Non-pigmented ciliary epithelial cell (primary cell): ENCODE data around the gene LRRC25.
"Not testable (repeated sequence)": the region's sequence is repeated elsewhere in the genome, so short reads cannot be mapped to it uniquely, and the experiment has no call there.

Experiments used
- DNase-seq: peaks from one replicate; pipeline ENCODE4 v3.0.0-alpha.2; 2010; ENCODE audit warnings: low read depth

LRRC25 gene

DNA sequence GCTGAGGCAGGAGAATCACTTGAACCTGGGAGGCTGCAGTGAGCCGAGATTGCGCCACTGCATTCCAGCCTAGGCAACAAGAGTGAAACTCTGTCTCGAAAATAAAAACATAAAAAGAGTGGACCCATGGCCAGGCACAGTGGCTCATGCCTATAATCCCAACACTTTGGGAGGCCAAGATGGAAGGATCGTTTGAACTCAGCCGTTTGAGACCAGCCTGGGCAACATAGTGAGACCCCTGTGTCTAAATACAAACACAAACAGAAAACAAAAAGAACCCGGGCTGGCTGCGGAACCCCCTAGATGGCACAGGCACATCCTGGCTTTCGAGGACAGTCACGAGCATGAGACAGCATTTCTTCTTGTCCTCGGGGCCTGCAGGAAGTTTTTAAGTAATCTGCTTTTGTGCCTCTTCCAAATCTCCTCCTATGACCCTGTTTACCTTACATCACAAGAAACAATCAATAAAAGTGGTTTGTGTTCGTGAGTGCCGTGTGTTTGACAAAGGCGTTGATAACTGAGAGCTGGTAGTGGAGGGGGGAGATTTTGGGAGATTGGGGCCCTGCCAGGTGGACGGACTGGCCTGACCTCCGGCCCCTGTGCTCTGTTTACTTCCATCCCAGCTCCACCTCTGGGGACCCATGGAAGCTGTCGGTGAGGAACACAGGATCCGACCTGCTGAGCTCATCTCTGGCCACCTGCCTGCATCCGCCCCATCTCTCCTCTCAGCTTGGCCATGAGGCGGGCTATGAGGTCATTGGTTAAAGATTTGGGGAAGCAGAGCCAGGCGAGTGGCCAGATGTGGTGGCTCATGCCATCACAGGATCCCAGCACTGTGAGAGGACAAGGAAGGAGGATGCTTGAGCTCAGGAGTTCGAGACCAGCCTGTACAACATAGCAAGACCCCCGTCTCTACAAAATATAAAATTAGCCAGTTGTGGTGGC lies 17.3 kb downstream of the LRRC25 start:
- no peak for DNase-seq

DNA sequence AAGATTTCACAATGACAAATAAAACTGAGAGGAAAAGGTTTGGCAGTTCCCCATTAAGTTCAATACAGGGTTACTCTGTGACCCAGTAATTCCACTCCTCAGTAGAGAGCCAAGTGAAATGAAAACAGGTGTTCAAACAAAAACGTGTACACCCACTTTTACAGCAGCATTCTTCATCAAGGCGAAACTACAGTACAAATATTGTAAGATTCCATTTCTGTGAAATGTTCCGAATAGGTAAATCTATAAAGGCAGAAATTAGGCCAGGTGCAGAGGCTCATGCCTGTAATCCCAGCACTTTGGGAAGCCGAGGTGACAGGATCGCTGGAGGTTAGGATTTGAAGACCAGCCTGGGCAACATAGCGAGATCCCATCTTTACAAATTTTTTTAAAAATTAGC lies 20.4 kb downstream of the LRRC25 start:
- DNase-seq: no peak

DNA sequence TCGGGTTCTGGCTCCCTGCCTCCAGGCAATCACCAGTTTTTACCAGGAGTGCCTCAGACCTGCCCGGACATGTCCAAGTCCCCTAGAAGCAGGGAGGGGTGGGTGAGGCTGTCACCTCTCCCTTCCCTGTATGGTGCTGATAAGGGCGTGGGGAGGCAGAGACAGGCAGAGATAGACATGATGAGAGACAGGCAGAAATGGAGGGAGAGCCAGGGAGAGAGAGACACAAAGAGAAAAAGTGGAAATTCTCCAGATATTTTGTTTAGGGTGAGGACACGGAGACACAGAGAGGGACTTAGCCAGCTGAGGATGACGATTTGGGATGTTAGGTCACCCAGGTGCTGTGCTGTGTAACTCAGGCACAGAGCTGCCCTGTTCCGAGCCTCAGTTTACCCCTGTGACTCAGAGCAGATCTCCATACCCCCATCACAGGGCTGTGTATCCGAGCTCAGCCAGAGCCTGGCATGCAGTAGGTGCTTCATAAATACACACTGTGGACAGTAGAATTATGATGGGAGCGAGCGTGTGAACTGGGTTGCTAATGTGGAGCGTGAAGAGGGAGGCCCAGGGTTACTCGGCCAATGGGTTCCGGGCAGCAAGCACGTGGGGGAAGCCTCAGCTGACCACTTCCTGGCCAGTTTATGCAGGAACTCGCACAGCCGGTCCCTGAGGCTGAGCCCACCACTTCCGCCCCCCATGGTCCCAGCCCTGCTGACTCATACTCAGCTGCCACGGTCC lies 23.4 kb downstream of the LRRC25 start:
- peak; percentile 96 for DNase-seq

DNA sequence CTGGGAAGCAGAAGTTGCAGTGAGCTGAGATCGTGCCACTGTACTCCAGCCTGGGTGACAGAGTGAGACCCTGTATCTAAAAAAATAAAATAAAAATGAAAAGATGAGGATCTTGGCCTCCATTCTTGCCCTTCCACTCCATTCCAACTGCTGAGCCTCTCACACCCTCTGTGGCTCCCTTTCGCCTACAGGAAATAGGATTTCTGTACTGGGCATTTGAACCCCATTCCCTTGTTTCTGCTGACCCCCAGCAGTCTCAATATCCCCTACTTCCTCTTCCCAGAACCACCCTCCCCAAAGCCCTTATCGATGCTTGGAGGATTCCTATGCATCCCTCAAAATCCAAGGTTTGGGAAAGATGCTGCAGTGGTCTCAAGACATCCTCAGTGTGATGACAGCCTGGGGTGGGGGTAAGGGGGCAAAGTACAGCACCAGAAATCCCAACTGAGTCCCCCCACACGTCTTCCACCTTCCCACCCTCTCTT lies 24.0 kb downstream of the LRRC25 start:
- no peak for DNase-seq

- DNase-seq: no peak
Observed at GRCh38 chr19:18368504-18369222, 28.8 kb downstream of the LRRC25 start.

DNA sequence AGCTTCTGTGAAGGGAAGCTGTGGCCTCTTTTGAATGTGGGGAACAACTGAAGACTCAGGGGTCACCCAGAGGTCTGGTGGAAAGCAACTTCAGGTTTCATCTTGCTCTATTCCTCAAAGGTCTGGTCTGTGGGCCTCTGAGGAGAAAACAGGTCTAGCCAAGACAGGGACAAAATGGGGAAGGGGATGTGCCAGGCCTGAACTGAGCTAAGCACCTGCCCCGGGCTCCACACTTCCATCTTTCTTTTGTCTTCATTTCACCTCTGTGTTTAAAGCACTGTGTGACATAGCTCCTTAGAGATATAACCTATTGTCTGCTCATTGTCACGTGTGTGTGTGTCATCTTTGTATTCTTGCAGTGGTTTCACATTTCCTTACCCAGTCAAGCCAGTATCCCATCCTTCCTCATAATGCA lies 31.4 kb downstream of the LRRC25 start:
- no peak for DNase-seq

DNA sequence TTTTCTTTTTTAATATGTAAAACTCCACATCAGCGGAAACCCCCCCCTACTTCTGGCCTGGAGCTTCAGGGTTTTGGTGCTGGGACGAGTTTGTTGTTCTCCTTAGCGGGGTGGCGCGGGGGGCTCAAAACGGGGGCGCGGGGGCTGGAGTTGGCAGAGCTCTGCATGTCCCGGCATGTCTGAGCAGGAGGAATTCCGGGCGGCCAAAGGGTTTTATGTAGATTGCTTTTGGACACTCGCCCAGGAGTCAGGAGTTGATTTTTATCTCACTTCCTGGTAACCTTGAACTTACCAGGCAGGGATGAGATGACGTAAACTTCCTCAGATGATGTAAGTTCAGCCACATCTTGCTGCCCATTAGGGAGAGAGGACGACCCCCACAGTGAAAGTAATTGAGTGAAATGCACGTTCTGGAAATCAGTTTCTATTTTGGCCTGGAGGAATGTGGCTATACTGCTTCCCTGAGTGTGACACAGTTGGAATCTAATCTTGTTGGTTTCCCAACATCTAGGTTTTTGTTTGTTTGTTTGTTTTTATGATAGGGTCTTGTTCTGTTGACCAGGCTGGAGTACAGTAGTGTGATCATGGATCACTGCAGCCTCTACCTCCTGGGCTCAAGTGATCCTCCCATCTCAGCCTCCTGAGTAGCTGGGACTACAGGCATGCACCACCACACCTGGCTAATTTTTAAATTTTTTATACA lies 32.4 kb downstream of the LRRC25 start:
- peak; percentile 100 for DNase-seq

- DNase-seq: not testable (repeated sequence)
Observed at GRCh38 chr19:18364277-18364825, 33.1 kb downstream of the LRRC25 start.

DNA sequence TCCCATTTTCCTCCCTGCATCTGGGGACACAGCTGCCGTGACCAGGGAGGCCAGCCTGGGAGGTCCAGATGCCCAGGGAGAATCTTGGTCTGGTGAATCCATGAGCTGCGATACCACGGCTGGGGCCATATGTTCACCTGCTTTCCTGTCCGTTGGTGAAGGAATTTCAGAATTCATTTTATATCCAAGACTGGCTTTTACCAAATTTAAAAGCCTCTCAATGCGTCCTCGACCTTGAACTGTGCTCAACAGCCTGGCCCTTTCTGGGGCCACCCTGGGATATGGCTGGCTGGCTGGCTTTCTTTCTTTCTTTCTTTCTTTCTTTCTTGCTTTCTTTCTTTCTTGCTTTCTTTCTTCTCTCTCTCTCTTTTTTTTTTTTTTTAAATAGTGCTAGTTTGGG lies 33.6 kb downstream of the LRRC25 start:
- DNase-seq: no peak

DNA sequence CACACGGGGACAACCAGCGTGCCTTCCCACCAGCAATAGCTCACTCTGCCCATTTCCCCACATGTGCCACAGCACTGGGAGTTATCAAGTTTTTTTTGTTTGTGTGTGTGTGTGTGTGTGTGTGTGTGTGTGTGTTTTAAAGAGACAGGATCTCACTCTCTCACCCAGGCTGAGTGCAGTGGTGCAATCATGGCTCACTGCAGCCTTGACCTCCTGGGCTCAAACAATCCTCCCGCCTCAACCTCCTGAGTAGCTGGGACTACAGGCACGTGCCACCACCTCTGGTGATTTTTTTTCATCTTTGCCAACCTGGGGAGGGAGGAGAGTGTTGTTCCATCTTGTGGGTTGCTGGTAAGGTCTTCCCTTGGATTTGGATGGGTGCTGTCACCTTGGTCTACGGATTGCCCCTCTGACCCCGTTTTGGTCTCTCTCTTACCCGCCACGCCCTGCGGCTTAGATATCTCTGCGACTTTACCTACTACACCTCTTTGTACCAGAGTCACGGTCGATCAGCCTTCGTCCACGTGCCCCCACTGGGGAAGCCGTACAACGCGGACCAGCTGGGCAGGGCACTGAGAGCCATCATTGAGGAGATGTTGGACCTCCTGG lies 34.4 kb downstream of the LRRC25 start:
- DNase-seq: no peak

- DNase-seq: no peak
Observed at GRCh38 chr19:18361646-18362045, 35.8 kb downstream of the LRRC25 start.

GRCh38 chr19:18357041-18357440 lies 40.4 kb downstream of the LRRC25 start:
- no peak for DNase-seq

DNA sequence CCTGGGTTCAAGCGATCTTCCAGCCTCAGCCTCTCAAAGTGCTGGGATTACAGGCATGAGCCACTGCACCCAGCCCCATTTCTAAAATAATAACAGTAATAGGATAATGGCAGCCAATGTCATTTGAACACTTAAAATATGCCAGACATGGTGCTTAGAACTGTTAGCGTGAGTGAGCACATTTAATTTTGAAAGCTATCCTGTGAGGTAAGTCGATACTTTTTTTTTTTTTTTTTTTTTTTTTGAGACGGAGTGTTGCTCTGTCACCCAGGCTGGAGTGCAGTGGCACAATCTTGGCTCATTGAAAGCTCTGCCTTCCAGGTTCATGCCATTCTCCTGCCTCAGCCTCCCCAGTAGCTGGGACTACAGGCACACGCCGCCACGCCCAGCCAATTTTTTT lies 42.7 kb downstream of the LRRC25 start:
- not testable (repeated sequence) for DNase-seq

DNA sequence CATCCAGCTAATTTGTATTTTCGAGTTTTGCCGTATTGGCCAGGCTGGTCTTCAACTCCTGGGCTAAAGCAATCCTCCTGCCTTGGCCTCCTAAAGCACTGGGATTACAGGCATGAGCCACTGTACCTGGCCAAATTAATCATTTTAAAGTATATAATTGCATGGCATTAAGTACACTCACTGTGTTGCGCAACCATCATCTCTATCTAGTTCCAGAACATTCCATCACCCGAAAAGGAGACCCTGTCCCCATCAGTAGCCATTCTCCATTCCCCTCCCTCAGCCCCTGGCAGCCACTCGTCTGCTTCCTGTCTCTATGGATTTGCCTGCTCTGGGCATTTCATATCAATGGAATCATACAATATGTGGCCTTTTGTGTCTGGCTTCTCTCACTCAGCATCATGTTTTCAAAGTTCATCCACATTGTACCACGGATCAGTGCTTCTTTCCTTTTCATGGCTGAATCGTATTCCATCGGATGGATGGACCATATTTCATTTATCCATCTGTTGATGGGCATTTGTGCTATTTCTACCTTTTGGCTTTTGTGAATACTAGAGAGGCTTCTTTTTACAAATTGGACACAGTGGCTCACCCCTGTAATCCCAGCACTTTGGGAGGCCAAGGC lies 43.9 kb downstream of the LRRC25 start:
- no peak for DNase-seq

DNA sequence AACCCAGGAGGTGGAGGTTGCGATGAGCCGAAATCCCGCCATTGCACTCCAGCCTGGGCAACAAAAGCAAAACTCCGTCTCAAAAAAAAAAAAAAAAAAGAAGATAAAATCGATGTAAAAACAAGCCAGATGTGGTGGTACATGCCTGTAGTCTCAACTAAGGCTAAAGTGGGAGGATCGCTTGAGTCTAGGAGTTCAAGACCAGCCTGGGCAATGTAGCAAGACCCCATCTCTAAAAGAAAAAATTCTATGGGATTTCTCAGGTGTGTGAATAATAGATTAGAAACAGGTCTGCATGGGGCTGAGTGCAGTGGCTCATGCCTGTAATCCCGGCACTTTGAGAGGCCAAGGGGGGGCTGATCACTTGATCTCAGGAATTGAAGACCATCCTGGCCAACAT lies 45.9 kb downstream of the LRRC25 start:
- no peak for DNase-seq

DNA sequence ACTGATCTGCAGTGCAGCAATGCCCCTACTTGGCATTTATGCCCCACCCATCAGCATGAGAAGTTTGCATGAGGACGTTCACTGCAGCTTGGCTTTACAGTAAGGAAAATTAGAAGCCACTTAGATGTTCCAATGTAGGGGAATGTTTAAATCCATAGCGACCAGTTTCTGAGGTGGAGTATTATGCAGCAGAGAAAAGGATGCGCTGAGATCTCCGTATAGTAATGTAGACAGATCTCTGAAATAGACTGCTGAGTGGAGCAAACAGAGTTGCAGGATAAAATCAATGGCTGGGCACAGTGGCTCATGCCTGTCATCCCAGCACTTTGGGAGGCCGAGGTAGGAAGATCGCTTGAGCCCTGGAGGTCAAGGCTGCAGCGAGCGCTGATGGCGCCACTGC lies 46.9 kb downstream of the LRRC25 start:
- DNase-seq: no peak

DNA sequence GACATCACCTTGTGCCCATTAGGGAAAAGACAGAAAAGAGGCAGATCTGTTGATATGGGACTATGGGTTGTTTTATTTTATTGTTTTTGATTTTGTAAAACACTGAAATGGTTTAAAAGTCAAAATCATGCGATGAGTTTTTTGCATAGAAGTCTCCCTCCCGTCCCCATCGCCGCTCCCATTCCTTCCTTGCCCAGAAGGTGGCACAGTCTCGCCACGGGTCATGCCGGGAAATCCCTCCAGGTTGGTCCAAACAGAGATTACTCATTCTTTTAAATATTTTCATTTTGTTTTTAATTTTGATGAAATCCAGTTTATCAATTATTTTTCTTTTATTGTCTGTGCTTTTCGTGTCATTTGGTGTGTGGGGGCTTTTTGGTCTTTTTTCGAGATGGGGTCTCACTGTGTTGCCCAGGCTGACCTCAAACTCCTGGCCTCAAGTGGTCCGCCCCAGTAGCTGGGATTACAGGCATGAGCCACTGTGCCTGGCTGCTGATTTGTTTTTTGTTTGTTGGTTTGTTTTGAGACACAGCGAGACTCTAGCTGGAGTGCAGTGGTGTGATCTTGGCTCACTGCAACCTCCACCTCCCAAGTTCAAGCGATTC lies 47.8 kb downstream of the LRRC25 start:
- no peak for DNase-seq

DNA sequence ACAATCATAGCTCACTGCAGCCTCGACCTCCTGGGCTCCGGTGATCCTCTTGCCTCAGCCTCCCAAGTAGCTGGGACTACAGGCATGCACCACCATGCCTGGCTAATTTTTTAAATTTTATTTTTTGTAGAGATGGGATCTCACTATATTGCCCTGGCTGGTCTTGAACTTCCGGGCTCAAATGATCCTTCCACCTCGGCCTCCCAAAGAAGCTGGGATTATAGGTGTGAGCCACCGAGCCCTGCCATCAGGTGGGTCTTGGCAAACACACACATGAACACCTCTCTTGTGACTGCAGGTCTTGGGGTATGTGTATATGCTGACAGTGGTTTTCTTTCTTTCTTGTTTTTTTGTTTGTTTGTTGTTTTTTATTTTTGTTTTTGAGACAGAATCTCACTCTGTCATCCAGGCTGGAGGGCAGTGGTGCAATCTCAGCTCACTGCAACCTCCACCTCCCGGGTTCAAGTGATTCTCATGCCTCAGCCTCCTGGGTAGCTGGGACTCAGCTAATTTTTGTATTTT lies 48.5 kb downstream of the LRRC25 start:
- not testable (repeated sequence) for DNase-seq

DNA sequence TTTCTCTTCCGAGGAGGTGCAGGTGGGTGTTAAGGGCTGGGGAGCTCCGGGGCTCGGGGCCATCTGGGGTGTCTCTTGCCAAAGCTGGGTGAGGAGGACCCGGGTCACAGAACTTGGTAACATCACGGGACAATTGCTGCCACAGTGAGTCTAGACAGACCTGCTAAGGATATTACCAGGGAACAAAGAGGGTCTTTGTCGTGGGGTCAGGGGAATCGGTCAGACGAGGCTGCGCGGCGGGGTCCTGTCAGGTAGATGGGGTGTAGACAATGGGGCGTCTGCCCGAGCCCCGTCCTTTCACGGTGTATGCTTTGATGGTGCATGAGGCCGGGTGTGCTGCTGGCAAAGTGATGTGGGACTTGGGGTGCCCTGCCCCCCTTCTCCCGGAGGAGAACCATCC lies 49.3 kb downstream of the LRRC25 start:
- no peak for DNase-seq

- no peak for DNase-seq
Observed at GRCh38 chr19:18346091-18346490, 51.3 kb downstream of the LRRC25 start.
